IPS-11a (cell line): ENCODE measurements around the gene HNRNPUL1.

Experiments
- H3K4me3 ChIP-seq: one replicate; pipeline ENCODE4 v1.5.1; 2013; ENCODE audit warnings: low read depth, low read length, control low read depth

Gene HNRNPUL1

DNA sequence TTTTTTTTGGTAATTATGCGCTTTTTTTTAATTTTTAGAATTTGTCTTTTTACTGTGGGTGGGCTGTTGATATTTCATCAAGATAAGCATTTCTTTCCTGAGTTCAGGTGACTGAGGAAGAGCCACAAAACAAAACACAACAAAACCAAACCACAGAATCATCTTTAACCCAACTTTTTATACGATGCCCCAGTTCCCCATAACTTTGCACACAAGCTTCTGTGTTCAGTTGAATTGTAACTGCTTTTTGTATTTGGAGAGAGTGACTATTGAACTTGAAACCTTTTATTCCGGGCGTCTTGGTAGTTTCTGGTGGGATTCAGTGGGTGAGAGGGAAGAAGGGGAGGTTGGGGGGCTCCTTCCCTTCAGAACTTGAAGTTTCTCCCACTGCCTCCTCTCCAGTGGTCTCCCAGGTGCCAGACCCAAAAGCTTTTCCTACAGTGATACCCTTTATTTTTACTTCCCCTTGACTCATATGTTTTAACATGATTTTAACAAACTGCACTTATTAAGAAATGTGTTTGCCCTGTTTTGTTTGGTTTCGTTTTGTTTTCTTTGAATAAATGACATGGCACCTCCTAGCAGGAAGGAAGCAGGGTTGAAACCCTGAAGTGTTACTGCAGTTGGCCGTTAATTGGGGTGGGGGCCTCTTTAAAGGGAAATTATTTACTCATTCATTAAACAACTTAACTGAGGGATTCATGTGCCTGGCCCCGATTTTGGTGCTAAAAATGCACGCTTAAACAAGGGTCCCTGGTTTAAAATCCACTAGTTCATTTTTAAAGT is 43.1 kb downstream of the HNRNPUL1 start:
- no peak overlapping the region for H3K4me3 ChIP-seq

DNA sequence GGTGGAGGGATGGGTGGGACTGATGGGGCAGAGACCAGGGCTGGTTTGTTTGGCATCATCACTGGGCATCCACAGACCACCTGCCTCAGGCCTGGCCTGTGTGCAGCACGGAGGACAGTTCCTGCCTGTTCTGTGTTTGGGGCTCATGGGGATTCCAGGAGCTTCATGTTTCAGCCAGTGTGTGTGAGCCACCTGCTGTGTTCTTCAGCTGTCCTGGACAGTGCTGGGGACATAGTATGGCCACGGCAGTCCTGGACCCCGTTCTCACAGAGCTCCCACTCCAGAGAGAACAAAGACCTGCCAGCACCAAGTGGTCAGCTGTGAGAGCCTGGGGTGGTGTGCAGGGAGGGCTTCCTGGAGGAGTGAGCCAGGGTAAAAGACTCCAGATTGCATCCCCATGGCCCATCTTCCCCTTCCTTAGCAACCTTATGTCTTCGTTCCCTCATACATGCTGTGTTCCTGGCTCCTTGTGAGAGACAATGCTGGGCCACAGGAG is 43.8 kb downstream of the HNRNPUL1 start:
- no peak overlapping the region for H3K4me3 ChIP-seq

- no peak overlapping the region for H3K4me3 ChIP-seq
Measured at GRCh38 chr19:41308450-41309179, 44.4 kb downstream of the HNRNPUL1 start.

DNA sequence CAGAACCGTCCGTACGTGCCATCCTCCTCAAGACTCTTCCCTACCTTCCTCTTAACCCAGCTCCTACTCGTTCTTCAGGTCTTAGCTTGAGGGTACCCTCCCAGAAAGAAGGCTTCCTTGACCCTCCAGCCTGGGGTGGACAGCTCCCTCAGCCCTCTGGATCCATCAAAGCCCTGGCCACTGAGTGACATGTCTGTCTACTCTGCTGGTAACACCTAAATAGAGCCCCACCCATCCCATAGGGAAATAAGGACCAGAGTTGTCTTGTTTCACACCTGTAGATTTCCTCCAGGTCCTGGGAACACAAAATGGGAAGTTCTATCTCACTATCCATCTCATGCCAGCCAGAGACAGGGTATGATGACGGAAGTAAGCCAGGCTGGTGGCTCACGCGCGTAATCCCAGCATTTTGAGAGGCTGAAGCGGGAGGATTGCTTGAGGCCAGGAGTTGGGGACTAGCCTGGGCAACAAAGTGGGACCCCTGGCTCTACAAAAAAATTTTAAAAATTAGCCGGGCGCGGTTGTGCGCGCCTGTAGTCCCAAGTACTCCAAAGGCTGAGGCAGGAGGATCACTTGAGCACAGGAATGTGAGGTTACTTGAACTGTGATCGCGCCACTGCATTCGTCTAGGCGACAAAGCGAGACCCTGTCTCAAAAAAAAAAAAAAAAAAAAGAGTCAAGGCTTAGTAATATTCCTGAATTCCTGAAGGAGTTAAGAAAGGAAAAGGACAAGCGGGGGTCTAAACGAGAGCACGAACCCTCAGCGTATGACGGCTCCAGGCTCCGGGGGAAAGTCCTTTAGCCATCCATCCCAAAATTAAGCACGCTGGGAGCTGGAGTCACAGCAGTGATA is 45.2 kb downstream of the HNRNPUL1 start:
- peak overlapping the region; percentile 84 for H3K4me3 ChIP-seq

DNA sequence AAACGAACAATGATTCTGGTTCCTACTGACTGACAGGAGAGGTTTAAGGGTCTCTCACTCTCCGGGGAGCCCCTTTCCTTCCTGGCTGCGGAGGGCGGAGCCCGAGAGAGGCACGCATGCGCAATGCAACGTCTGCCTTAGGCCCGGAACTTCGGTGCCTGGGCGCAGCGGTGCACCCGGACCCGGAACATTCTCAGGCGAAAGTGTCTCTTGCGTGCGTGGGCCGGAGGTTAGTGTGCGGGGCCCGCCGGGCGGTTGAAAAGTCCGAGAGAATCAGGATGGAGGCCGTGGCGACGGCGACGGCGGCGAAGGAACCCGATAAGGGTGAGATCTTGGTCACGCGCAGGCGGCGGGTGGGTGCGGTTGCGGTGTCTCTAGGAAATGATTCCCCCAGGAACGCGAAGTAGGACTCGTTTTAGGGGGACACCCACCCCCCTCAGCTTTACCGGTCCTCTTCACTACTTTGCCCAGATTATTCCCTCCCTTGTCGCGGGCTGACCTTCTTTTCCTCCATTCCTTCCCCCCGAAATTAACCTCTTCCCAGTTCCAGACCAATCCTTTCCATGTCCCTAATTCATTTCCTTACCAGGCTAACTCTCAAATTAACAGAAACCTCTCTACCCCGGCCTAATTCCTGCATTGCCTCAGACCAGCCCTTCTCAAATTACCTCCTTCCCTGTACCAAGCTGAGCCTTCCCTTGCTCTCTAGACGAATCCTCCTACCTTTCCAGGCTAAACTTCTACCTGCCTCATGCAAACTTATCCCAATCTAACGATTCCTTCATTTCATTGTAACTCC is 46.1 kb downstream of the HNRNPUL1 start, which contains the start of gene CCDC97:
TSS of gene CCDC97 (plus strand) at position 140 of the 799 bp plus-strand sequence. CDS start at position 279, 139 bp downstream.
- H3K4me3 ChIP-seq, result peak within 1 kb of the TSS; percentile 84

DNA sequence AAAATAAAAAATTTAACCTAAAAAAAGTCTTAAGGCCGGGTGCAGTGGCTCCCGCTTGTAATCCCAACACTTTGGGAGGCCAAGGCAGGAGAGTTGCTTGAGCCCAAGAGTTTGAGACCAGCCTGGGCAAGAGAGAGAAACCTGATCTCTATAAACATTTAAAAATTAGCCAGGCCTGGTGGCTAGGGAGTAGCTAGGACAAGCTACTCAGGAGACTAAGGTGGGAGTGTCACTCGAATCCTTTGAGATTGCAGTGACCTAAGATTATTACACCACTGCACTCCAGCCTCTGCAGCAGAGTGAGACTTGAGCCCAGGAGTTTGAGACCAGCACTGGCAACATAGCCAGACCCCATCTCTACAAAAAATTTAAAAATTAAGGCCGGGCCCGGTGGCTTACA is 46.9 kb downstream of the HNRNPUL1 start:
- H3K4me3 ChIP-seq, result no peak overlapping the region

- H3K4me3 ChIP-seq, result no peak overlapping the region
Measured at GRCh38 chr19:41311613-41312012, 47.4 kb downstream of the HNRNPUL1 start.

DNA sequence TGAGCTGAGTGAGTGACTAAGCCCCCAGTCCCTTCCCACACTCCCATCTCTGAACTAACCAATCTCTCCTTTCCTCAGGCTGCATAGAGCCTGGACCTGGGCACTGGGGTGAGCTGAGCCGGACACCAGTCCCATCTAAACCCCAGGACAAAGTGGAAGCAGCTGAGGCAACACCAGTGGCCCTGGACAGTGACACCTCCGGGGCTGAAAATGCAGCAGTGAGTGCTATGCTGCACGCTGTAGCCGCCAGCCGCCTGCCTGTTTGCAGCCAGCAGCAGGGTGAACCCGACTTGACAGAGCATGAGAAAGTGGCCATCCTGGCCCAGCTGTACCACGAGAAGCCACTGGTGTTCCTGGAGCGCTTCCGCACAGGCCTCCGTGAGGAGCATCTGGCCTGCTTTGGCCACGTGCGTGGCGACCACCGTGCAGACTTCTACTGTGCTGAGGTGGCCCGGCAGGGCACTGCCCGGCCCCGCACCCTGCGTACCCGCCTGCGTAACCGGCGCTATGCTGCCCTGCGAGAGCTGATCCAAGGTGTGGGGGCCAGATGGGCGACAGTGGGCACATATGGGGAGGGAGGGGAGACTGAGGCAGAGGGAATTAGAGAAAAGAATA is 52.2 kb downstream of the HNRNPUL1 start:
- no peak overlapping the region for H3K4me3 ChIP-seq

DNA sequence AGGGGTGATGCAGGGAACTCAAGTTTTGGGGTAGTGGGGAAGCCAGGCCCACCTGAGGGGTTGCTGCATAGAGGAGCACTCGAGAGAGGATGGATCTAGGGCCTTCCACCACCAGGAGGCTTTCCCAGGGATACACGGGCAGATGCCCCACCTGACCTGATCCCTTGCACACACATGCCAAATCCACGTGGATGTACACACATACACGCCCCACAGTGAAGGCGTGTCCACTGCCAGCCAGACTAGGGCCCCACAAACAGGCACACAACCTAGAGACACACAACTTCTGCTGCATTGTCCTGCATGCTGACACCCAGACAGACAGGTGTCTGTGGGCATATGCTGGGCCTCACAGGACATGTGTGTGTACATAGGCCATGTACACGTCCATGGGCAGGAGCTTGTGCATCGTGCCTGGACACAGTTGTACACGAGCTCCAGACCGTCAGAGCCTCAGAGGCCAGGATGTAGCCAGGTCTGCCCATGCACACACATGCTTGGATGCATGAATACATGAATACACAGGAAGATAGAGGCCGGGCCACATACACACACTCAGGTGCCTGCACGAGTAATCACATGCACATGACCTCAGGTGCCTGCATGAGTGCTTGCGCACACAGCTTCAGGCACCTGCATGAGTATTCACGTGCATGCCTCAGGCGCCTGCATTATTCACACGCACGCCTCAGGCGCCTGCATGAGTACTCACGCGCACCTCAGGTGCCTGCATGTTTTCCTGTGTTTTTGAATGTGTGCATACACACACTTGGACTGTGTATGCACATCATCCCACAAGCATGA is 54.7 kb downstream of the HNRNPUL1 start:
- H3K4me3 ChIP-seq, result no peak overlapping the region

- no peak overlapping the region for H3K4me3 ChIP-seq
Measured at GRCh38 chr19:41319500-41320184, 55.5 kb downstream of the HNRNPUL1 start.

- H3K4me3 ChIP-seq, result no peak overlapping the region
Measured at GRCh38 chr19:41320185-41320518, 56.0 kb downstream of the HNRNPUL1 start.

DNA sequence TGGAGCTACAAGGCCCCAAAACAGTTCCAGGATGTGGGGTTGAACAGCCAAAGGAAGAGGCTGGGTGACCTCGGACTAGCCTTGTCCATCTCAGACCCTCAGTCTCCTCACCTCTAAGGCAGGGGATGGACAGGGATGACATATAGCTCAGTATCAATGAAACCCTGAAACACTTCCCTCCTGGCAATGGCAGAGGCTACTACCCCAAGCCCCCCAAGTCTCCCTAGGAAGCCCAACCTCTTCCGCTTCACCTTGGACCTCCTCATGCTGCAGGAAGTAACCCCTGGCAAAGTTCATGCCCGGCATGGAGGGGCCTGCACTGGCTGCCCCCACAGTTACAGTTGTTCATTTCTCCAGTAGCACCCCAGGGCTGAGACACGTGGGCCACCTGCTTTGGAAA is 56.4 kb downstream of the HNRNPUL1 start:
- no peak overlapping the region for H3K4me3 ChIP-seq

- H3K4me3 ChIP-seq, result no peak overlapping the region
Measured at GRCh38 chr19:41321204-41321599, 57.0 kb downstream of the HNRNPUL1 start.

DNA sequence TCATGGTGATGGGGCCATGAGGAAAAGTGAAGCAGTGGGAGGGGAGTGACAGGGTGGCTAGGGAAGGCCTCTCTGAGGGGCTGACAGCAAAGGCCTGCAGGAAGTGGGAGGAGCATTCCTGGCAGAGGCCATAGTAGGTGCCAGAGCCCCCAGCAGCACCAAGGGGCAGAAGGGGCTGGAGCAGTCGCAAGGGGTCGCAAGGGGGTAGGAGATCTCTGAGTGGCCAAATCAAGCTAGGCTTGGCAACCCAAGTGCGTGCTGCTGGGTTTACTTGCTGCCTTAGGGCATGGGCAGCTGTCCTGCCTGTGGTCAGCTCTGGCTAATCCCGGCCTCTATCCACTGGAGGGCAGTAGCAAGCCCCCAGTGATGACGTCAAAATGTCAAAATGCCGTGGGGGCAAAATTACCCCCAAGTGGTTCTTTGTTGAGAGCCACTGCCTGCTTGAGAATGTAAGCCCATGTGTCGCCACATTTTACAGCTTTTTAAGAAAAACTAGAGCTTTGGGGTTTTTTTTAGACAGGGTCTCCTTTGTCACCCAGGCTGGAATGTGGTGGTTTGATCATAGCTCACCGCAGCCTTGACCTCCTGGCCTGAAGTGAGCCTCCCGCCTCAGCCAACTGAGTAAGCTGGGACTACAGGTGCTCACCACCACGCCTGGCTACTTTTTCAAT is 57.6 kb downstream of the HNRNPUL1 start:
- no peak overlapping the region for H3K4me3 ChIP-seq

DNA sequence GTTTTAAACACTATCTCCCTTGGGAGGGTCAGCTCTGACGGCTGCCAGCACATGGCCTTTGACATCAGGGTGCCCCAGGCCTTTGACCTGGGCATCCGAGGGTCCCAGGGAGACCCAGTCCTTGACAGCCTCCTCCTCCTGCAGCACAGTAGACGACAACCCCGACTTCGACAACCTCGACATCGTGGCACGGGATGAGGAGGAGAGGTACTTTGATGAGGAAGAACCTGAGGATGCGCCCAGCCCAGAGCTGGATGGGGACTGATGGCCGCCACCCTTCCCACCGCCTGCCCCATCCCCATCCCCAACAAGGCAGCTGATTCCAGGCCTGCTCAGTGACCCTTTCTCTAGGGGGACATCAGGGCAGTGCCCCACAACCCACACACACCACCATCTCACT is 58.3 kb downstream of the HNRNPUL1 start:
- H3K4me3 ChIP-seq, result no peak overlapping the region

- H3K4me3 ChIP-seq, result no peak overlapping the region
Measured at GRCh38 chr19:41323023-41323422, 58.9 kb downstream of the HNRNPUL1 start.

GRCh38 chr19:41323430-41324125 is 59.4 kb downstream of the HNRNPUL1 start:
- H3K4me3 ChIP-seq, result no peak overlapping the region
